DMS79 treated with DMSO at 0.1 percent for 48 hours (cell line): Measurements from ENCODE around the gene RASL11A.
"Not testable (repeated sequence)": the region's sequence is repeated elsewhere in the genome, so short reads cannot be mapped to it uniquely, and the experiment has no call there.

Experiments used
- DNase-seq: peaks from one replicate; lab custom pipeline; 2025; lab: John Stamatoyannopoulos, UW

Gene RASL11A

DNA sequence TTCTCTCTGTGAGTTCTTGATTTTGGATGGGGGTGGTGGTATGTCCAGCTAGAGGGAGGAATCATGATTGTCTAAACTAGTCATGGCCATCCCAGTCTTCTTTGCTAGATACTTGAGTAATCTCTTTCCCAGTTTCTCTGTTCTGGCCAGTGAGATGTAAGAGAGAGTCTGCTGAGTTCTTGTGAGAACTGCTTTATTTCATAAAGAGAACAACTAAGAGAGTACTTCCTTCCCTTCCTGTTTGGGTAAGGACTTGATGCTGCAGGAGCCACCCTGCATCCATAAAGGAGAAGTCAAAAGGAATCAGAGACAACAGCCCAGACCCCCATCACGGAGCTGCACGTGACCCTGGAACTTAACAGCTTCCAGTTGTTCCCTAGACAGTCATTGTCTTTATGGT lies 3.0 kb upstream of the RASL11A start:
- DNase-seq = no peak

DNA sequence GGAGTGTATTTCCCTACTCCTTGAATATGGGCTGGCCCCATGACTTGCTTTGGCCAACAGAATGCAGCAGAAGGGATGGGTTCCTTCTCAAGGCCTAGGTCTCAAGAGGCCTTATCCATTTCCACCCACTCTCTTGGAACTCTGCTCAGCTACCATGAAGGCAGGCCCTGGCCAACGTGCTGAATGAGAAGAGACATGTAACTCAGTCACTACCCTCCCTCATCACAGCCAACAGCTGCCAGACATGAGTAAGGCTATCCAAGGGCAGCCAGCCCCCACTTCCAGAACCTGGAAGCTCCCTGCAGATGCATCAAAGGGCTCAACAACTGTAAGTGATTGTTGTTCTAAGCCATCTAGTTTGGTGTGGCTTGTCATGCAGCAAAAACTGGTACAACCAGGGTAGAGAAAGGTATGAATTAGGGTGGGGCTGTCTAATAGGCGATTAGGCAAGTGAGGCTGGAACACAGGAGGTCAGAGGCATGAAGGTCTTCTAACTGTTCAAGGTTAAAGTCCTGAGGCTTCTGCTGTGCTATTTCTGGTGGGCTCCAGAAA lies 1.4 kb upstream of the RASL11A start:
- DNase-seq = no peak

DNA sequence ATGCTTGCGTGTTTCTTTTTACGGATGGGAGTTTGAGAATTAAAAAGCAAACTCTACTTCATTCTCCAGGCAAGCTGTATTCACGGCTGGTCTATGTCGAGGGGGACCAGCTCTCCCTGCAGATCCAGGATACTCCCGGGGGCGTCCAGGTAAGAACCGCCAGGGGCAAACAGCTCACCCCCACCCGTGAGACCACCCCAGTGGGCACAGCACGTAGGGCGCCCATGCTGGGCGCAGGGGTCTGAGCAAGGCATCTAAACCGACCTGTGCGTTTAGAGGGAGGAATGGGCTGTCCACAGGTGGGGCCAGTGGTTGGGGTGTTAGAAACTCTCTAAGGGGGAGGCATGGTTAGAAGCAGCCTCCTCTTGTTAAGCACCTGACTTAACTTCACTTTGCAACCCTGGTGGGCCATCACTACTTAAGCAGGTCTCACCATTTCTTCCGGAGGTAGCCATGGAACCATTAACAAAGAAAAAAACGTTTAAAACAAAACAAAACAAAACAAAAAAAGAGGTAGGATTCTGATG lies 1.0 kb downstream of the RASL11A start:
- no peak for DNase-seq

DNA sequence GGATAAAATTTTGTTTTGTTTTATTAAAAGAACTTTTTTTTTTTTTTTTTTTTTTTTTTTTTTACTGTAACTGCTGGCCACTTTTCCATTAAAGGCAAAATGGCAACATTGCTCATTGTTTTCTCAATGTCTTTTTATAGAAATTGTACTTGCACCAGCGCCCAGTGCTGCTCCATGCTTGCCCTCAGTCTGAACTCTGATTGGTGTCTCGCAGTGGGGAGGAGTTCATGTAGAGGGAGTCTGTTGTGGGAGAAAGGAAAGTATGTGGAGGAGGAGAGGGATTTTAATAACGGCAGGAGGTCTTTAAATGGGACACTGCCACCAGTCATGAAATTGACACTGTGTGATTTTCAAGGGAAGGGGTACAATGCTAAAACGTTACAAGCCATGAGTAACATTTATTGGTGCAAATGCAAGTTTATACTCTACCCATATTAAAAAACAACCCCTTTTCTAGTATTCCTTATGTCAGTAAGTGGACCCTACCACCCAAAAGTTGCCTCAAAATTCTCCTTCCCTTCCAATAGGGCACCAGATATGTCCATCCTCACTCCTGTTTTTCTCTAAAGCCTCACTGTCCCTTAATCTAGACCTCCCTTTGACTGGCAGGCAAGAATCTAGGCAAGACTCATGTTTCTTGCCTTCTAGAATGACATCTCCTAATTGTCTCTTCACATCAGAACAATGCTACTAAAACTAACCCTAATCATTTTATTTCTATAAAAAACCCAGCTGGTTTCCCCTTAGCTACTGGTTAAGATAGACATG lies 3.2 kb downstream of the RASL11A start:
- DNase-seq = no peak

DNA sequence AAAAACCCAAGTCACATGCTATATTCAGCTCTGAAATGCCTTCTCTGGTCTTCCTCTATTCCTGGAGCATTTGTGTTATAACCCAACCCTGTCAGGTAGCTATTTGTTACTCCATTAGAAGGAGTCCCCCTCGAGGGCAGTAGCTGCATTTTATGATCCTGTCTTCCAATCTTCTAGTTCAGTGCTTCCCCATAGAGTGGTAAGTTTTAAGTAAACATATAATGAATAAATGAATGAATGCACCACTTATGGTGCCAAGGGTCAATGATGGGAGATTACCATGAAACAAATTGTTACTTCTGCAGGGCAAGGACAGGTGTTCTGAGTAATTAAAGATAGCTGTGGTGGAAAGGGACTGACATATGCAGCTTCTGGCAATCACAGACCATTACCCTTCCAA lies 4.0 kb downstream of the RASL11A start:
- DNase-seq = no peak

DNA sequence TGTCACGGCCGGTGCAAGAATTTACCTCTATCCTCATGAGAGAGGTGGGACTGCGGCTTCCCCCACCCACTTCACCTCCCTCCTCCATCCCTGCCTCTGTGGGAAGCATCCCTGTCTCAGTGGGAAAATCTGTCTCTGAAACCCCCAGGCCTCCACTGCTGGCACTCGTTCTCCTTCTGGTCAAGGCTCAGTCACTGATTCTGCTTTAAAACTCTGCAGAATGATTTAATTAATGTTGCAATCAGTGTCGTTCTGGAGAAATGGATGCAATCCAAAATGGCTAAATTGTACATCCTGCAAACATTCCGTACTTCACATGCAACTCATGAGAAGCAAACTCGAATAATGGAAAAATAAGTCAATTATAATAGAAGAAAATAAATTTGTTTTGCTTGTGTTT lies 5.6 kb downstream of the RASL11A start:
- no peak for DNase-seq

DNA sequence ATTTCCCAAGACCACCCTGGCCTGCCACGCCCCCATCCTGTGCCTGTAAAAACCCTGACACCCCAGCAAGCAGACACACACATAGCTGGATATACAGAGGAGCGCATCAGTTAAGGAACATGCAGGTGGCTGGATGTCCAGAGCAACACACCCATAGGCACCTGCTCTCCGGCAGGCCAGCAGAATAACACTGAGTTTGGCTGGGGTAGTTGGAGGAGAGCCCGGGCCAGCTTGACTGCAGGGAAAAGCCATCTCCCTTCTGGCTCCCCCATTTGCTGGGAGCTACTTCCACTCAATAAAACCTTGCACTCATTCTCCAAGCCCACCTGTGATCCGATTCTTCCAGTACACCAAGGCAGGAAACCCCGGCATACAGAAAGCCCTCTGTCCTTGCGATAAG lies 8.9 kb downstream of the RASL11A start:
- no peak for DNase-seq

DNA sequence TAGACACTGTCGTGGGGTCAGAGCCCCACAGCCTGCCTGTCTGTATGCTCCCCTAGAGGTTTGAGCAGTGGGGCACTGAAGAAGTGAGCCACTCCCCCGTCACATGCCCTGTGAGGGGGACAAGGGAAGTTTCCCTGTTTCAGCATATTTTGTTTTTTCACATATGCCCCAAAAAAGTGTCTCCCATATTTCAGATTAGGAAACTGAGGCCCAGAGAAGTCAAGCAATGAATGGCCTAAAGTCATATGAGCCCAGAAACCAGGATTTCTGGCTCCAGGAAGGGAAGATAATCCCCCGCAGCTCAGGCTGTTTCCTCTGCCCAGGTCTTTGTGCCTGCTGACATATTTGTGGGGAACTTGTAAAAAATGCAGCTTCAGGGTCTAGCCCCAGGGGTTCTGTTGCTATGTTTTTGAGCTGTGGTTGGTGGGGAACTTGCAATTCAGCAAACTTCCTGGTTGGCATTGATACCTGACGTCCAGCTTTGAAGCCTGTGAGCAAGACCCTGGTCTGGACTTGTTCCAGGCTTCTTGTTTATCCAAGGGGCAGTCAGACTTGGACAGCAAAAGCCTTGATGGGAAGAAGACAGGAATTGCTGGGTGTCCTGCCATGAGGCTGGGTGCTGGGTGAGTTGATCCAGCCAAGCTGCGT lies 9.5 kb downstream of the RASL11A start:
- DNase-seq = no peak

DNA sequence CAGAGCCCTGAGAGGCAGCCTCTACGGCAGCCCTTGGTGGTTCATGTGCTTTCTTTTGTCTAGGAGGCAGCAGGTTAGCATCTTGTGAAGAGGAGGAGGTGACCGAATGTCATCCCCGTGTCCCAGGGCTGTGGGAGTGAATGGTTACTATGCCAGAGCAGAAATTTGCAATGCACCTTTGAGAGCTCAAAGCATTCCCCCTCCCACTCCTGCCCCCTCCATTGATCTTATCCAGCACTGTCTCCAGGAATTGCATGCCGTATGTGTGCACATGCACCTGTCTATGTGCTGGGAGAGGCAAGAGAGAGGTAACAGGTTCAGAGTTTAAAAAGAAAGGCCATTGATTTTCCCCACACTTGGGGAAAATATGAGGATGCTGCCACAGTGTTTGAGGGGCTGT lies 10.2 kb downstream of the RASL11A start:
- DNase-seq = no peak

DNA sequence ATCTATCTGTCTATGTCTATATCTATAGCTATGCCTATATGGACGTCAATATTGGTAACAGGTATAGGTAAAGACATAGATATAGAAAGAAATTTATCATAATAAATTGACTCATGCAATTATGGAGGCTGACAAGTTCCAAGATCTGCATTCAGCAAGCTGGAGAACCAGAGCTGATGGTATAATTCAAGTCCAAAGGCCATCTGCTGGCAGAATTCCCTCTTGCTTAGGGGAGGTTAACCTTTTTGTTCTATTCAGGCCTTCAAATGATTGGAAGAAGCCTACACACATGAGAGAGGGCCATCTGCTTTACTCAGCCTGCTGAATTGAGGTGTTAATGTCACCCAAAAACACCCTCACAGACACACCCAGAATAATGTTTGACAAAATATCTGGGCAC lies 10.8 kb downstream of the RASL11A start:
- DNase-seq = no peak

DNA sequence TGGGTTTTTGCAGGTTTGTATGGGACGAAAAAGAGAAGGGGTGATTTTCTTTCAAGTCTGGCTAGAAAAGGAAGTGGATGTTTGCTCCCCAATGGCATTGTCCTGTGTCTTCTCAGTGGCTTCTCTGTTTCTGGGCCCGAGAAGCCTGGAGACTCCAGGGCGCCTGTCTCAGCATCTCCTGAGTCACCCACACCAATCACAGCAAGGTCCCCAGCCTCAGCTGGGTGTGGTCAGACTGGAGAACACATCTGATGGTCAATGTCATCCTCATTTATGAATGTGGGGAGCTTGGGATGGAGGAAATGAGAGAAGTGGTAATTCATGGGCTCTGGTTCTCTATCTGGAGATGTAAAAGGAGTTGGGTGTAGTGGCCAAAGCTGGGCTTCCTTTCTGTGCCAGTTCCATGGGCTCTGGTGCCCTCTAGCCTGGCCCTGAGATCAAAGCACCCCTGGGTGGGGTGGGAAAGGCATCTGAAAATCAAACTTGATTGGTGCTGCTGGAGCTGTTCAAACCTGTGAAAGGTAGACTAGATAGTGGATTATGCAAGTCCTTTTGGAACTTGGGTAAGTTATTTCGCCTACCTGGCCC lies 13.4 kb downstream of the RASL11A start:
- no peak for DNase-seq

DNA sequence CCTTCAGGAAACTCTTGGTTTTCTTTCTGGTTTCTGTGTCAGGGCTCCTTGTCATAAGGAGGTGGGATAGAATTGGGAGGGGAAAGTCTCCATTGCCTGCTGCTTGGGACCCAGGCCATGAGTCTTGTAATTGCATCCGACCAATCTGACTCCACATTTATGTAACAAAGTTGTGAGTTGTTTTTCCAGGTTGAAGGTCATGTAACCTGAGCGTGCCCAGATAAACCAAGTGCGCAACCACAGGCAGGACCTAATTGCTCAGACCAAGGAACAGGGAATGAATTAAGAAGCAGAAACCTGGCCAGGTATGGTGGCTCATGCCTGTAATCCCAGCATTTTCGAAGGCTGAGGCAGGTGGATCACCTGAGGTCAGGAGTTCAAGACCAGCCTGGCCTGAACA lies 17.8 kb downstream of the RASL11A start:
- DNase-seq = no peak

DNA sequence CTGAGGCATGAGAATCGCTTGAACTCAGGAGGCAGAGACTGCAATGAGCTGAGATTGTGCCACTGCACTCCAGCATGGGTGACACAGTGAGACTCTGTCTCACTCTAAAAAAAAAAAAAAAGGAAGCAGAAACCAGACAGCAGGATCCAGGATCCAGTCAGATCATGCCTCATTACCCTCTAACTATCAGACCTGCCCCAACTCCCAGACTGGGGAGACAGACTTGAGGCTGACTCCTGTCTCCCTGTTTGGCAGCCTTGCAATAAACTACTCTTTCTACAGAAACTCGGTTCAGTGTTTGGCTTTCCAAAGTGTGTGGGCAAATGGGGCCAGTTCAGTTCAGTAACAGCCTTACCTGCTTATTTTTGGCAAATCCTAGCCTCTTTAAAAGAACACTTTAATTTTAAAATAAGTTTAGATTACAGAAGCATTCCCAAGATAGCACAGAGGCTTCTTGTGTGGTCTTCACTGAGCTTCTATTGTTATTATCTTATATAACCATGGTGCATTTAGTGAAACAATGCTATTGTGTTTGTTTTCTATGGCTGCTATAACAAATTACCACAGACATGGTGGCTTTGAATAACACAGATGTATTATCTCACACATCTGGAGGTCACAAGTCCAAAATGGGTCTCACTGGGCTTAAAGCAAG lies 18.5 kb downstream of the RASL11A start:
- no peak for DNase-seq

DNA sequence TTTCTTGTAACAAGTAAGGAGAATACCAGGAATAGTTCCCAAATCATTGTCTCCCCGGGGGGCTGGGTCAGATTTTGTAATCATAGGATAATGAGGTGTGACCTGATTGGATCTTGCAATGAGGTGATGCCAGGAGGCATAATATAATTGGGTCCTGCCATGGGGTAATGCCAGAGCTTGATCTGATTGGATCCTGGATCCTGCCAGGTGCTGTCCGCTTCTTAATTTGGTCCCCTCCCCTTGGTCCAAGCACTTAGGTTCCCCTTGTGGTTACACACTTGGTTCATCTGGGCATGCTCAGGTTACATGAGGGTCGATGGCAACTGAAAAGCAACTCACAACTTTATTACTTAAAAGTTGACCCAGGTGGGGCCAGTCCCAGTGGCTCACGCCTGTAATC lies 20.1 kb downstream of the RASL11A start:
- no peak for DNase-seq

DNA sequence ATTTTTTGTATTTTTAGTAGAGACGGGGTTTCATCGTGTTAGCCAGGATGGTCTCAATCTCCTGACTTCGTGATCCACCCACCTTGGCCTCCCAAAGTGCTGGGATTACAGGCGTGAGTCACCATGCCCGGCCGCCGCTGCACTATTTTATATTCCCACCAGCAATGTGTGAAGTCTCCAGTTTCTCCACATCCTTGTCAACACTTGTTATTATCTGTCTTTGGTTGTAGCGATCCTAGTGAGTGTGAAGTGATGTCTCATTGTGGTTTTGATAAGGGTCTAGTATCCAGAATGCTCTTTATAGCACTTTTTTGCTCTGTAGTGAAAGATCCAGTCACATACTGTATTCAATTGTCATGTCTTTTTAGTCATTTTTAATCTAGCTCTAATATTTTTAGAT lies 21.3 kb downstream of the RASL11A start:
- not testable (repeated sequence) for DNase-seq

DNA sequence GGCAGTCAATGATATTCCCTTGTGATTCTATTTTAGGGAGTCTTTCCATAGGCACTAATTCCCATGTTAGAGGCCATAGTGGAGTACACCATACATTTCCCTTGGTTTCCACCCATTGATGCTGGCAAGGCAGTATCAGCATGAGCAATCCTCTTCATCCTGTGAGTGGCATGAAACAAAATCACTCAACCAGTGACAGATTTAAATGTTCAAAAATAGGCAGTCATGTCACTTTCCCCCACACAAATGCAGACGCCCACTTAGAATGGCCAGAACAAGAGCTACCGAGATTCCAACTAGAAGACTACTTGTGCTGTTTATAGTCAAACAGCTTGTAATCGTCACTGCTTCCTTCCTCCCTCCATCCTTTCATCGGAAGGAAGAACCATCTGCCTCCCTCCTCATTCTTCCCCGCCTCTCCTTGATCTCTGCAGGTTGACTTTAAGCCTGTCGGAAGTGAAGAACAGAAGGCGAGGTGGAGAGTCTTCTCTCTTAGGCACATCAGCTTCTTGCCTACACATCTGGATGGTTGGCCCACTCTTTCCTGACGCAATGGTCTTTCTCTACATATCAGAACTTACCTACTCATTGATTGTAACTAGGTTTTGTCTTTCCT lies 22.6 kb downstream of the RASL11A start:
- no peak for DNase-seq

DNA sequence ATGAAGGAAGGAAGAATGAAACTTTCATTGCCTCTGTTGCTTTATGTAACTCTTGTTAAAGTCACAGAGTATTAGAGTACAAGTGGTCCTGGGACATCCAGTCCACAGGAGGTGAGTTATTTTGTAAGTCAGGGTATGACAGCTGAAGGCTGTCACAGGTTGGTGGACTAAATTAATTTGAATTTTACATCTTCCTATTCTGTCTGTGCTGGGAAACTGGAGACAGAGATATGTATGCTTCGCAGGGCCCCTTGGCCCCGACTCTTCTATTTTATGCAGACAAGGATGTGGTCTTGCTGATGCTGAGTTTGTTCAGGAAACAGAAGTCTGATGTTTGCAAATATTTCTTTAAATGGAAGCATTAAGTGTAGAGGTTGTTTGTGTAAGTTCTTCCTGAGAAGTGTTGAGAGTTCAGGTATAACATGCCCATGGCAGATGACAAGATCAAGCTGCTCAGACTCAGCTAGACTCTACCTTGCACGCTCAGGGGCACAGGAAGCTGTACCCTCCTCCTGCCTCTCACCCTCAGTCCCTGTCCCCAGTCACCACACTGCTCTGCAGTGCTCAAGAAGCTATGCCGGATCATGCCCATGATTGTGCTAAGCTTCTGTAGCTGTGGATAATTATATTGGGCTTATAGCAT lies 23.4 kb downstream of the RASL11A start:
- DNase-seq = no peak

DNA sequence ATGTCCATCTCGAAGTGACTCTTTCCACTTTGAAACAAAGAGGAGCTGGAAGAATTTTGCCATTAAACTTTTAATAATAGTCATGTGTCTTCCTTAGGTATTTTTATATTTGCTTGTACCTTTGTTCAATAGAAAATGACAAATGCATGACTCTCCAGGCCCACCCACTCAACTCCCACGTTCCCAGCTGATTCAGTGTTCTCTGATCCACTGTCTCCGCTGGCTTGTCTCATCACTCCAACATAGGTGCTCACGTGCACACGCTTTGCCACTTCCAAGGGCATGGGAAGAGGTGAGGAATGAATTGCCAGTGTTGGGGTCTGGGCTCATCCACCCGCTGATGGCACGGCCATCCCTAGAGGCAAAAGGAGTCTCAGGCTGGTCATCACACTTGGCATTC lies 24.5 kb downstream of the RASL11A start:
- DNase-seq = no peak

DNA sequence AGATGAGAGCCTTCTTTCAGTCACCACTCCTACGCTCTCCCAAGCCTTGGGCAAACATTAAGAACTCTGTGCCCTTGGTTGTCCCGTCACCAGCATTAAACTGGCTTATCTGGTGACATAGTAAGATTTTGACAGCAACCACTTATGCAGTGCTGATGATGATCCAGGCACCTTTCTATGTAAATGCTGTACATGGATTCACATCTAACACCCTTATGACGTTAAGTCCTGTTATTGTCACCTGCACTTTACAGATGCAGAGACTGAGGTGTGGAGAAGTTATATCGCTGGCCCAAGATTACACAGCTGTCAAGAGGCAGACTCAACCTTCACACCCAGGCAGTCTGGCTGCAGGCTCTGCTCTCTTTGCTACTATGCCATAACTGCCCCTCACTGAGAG lies 25.0 kb downstream of the RASL11A start:
- DNase-seq = no peak

DNA sequence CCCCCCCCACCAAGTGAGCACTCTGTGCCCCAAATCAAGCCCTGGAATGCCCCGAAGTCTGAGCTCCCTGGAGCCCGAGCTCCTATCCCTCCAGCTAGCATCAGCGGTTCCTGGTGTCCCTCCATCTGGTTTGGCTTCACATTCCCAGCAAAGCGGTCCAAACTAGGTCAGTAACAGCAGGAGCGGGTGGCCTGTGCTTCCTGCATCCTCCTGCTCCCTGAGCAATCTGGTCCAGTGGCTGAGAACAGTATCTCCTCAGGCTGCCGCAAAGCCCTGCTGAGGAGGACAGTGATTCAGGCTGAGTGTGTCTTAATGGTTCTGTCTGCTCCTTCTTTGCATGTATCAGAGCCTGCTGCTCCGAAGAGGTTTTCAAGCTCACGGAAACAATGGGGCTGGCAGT lies 25.9 kb downstream of the RASL11A start:
- DNase-seq = no peak

DNA sequence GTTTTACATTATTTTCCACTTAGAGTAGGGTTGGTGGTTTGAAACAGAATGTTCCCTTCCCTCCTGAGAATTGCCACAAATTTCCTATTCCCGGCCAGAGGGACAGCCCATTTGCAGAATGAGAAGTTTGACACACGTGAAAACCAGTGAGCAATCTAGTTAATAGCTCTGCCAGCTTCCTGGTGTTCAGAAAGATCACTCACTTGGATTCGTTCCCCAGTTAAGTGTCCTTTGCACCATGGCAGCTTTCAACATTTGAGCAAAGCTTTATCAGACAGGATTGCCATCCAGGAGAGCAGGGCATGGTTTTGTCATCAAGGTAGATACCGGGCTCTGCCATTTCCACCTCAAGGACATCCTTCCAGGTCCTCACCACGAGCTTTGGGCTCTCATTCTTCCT lies 28.2 kb downstream of the RASL11A start:
- no peak for DNase-seq

DNA sequence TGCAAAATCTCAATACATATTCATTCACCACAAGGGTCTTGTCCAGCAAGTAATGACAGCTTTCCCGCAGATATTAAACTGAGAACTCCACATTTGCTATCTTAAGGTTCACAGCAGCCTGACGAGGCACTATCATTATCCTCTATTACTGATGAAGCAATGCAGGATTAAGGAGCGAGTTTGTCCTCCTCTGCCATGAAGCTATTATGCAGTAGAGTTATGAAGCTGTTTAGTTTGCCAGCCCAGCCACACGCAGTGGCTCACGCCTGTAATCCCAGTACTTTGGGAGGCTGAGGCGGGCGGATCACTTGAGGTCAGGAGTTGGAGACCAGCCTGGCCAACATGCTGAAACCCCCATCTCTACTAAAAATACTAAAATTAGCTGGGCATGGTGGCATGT lies 29.8 kb downstream of the RASL11A start:
- DNase-seq = not testable (repeated sequence)
